AG04449 (cell line): ENCODE measurements around the gene RBM17.
A peak's percentile ranks its signal among the peaks of the same experiment; 100 is the strongest.

Experiments used
- CTCF ChIA-PET: fragments of 350-600 bp; formaldehyde crosslinking; extraction: SDS; loops from one replicate; lab custom pipeline; 2021; ENCODE audit warnings: antibody characterized with exemption; lab: Yijun Ruan, JAX
- POLR2A ChIA-PET: fragments of 400-600, 350-600 bp; formaldehyde crosslinking; extraction: SDS; loops from one replicate; lab custom pipeline; 2020; ENCODE audit warnings: antibody characterized with exemption, inconsistent platforms; lab: Yijun Ruan, JAX
- DNase-seq: peaks from one replicate; pipeline ENCODE4 v3.0.0-alpha.2; 2010; ENCODE audit warnings: low read depth, low spot score
- H3K4me3 ChIP-seq: 2 replicates; pipeline ENCODE4 v1.5.1; 2011; ENCODE audit warnings: low read depth, mild to moderate bottlenecking, control low read depth, low read length
- CTCF ChIP-seq: IDR thresholded peaks from one replicate; pipeline ENCODE4 v1.5.1; 2011; ENCODE audit warnings: mild to moderate bottlenecking, moderate library complexity, low read length, control low read depth, inconsistent platforms; ENCODE audit not compliant: insufficient read depth; ENCODE audit errors: missing control alignments

RBM17 gene

GRCh38 chr10:6145166-6145987 is 56.5 kb downstream of the RBM17 start:
- TF ChIP-seq CTCF: no peak
- ChIA-PET CTCF (interaction anchor here (1.3 kb wide), 1 partner anchor 57 kb away, joined by 5 read pairs; the partner anchor contains the start of gene PFKFB3), POLR2A (interaction anchor here (1.0 to 1.5 kb wide), 4 partner anchors 9 to 57 kb away, joined by 5 to 7 read pairs (median 6); partner anchors contain the start of gene PFKFB3)
- H3K4me3 ChIP-seq: peak overlapping the region; percentile 68
- DNase-seq: no peak

DNA sequence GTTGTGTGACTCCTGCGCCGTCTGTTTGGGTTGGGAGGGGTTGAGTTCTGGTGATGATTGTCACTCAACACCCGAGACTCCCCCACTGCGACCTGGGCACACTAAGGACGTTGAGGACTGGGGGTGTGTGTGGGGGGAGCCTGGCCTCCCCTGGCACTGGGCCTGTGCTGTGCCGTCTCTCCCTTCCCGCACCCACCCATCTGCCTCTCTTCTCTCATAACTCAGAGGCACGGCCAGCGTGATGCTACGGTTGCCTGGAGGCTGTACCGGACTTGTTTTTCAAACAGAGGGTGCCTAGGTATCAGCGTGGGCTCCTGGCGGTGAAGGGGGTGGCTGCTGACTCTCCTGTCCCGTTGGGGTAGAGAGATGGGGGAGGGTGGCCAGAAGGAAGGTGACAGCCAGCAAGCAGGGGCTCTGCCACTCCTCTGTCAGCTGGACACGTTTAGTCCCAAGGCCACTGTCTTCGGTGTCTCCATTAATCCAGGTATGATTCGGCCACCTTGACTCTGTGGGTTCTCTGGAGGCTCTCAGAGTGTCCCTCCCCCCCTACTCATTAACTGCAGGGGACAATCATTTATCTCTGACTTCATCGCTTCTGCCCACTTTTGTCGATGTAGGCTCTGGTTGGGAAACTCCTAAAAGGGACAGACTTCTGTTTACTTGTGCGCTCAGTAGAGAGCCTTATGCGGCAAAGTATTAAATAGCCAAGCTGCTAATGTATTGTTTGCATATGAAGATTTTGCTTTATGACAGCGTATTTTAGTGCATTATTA is 57.4 kb downstream of the RBM17 start:
- no peak for TF ChIP-seq CTCF
- DNase-seq: no peak
- H3K4me3 ChIP-seq: peak overlapping the region; percentile 68; the same call in 1 of the 2 replicates
- ChIA-PET POLR2A (no interaction called here), CTCF (interaction anchor here (1.1 to 2.0 kb wide), 4 partner anchors 10 to 263 kb away, joined by 4 to 5 read pairs (median 4); partner anchors contain the start of gene PFKFB3)

- CTCF ChIA-PET: interaction anchor here (1.1 to 2.0 kb wide), 5 partner anchors 9 to 262 kb away, joined by 3 to 5 read pairs (median 4); partner anchors contain the start of gene PFKFB3
- no peak for DNase-seq
- POLR2A ChIA-PET: no interaction called here
- no peak overlapping the region for H3K4me3 ChIP-seq
- no peak for TF ChIP-seq CTCF
Measured at GRCh38 chr10:6146921-6147320, 58.1 kb downstream of the RBM17 start.

GRCh38 chr10:6148251-6148701 is 59.4 kb downstream of the RBM17 start:
- TF ChIP-seq CTCF: no peak
- ChIA-PET POLR2A (no interaction called here), CTCF (interaction anchor here (0.9 to 2.0 kb wide), 6 partner anchors 11 to 261 kb away, joined by 3 to 5 read pairs (median 4); partner anchors contain the start of gene PFKFB3)
- no peak for DNase-seq
- H3K4me3 ChIP-seq: no peak overlapping the region

DNA sequence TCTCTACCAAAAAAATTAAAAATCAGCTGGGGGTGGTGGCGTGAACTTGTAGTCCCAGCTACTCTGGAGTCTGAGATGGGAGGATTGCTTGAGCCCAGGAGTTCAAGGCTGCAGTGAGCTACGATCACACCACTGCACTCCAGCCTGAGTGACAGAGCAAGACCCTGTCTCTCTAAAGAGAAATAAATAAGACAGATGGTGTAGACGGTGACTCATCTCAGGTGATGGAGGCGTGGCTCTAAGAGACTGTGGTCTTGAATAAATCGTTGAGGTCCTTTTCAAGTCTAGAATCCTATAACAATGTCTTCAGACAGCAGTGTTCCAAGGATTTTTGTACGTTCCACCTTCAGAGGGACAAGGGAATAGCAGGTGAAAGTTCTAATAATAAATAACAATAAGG is 60.1 kb downstream of the RBM17 start:
- POLR2A ChIA-PET: no interaction called here
- no peak for TF ChIP-seq CTCF
- CTCF ChIA-PET: interaction anchor here (1.1 to 1.6 kb wide), 3 partner anchors 11 to 253 kb away, joined by 4 to 6 read pairs (median 4); no protein-coding TSS in a partner anchor
- DNase-seq: no peak
- no peak overlapping the region for H3K4me3 ChIP-seq
